GM15510 (cell line): ENCODE data around the gene PICK1.

Source experiments
- POLR2A ChIP-seq: IDR thresholded peaks from 3 replicates; pipeline ENCODE4 v1.6.1; 2011; ENCODE audit warnings: borderline replicate concordance; ENCODE audit not compliant: insufficient read length; ENCODE audit errors: extremely low read depth

Gene PICK1

DNA sequence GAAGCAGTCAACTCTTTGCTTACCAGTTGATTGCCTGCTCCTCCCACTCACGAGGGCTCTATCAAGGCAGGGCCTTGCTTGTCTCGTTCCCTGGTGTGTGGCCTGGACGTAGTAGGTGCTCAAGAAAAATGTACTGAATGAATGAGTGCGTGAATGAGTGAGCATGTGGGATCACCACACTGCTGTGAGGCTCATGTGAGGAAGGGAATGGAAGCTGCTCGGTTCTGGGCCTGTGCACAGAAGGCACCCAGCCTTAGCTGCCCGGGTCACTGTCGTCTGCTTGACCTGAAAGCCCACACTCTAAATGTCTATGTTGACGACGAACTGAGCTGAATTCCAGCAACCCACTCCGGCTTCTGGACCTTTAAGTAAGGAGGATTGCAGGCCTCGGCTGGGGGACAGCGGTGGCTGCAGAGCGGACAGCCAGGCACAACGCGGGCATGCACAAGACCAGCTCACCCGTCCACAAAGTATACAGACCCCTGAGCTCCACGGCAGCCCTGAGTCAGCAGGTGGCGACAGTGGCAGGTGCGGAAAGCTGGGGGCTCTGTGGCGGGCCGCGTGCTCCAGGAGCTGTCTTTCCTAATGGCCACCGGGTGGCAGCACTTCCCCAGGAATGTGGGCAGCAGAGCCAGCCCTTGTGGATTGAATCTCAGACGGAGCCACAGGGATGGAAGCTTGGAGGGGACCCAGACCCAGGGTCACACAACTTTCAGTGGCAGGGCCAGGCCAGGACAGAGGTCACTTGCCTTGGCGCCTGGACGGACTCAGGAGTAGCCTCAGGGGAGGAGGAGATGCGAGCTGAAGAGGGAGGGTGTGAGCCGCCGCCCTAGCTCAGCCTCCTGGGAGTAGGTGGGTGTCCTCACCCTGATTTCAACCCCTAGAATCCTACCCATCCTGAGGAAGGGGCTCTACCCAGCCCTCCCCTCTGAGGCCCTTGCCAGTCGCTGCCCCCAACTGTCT lies 5.0 kb upstream of the PICK1 start:
- no peak for TF ChIP-seq POLR2A

DNA sequence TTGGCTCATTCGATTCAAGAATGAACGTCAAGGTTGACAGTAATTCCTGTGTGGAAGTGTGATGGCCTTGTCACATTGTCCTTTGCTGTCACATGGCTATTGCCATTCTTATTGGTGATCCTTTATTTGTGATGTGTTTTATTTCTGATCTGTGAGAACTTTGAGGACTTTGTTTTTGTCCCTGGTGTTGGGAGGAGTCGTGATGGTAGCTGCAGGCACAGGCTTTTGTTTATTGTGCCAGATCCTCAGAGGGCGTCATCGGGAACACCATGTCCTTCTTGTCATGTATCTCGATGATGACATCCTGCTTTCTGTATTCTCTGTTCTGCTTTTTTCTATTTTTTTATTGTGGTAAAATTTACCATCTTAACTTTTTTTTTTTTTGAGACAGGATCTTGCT lies 5.6 kb downstream of the PICK1 start:
- TF ChIP-seq POLR2A, result no peak

DNA sequence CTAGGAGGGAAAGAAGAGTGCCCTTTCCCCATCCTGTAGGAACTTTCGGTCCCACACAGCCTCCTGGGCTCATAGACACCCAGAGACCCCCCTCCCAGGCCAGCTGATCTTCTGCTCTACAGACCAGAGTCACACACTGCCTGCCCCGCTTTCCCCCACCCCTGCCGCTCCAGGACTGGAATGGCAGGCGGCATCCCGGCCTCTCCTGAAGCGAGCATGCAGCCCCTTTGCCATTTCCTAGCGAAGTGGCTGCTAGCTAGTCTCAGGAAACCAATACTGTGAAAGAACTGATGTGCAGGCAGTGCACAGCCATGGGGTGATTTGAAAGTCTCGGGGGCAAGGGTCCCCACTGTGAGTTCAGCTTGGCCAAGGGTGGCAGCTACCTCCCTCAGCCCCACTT lies 8.3 kb downstream of the PICK1 start:
- no peak for TF ChIP-seq POLR2A

DNA sequence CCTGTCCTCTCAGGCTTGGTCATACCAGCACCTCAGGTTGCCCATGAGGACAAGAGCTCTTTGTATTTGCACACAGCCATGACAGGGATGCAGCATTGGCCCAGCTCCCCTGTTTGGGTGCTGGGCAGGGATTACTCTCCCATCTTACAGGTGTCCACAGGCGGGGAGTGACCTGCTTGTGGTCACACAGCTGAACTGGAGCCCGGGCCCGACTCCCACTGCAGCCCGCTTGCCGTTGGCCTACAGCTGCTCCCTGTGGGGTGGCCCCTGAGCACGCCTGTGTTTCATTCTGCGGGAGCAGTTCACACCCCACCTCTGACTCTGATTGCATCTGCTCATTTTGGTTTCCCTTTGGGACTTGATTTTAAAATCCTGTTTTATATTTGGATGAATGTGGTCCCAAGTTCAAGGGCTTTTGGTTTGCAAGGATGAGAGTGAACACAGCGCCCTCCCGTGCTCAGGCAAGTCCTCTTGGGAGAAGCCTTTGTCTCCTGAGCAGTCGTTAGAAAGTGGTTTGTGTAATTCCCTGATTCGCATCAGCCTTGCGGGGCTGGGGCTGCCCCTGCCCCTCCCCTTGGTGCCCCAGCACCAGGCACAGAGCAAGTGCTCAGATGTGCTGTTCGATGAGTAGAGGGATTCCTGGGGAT lies 9.3 kb downstream of the PICK1 start:
- TF ChIP-seq POLR2A, result no peak

DNA sequence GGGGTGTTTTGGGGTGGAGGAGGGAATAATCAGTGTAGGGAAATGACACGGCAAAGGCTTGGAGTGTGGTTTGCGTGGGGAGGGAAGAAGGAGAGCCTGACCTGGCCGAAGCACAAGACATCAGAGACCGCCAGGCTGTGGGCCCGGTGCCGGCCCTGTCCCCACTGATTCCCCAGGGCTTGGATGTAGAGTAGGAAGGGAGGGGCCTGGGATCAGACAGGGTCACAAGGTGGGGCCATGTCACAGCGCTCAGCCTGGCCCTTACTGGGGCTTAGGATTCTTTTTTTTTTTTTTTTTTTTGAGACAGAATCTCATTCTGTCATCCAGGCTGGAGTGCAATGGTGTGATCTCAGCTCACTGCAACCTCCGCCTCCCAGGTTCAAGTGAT lies 9.8 kb downstream of the PICK1 start:
- TF ChIP-seq POLR2A, result no peak

DNA sequence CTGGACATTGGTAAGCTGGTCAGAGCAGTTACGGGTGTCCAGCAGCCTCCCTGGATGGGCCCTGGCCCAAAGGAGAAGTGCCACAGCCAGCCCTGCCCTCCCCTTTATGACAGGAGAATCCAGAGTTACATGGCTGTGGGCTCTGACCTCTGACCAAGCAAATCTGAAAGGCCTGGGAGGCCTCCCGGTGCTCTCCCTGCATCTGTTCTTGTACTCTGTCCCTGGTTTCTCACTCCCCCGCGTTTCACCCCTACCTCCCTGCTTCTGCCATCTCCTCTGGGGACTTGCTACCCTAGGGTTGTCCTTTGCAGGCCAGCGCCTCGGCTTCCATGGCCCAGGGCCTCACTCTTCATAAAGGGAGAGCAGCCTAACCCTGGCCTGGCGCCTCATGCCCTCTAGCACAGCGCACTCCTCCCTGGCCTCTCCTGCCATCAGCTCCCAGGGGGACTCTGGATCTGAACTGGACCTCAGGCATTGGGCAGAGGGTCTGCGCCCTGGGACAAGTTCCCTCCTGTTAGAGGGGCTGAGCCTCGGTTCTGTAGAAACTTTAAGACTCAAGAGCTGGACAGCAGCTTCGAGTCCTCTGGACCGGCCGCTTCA lies 10.7 kb downstream of the PICK1 start:
- no peak for TF ChIP-seq POLR2A

DNA sequence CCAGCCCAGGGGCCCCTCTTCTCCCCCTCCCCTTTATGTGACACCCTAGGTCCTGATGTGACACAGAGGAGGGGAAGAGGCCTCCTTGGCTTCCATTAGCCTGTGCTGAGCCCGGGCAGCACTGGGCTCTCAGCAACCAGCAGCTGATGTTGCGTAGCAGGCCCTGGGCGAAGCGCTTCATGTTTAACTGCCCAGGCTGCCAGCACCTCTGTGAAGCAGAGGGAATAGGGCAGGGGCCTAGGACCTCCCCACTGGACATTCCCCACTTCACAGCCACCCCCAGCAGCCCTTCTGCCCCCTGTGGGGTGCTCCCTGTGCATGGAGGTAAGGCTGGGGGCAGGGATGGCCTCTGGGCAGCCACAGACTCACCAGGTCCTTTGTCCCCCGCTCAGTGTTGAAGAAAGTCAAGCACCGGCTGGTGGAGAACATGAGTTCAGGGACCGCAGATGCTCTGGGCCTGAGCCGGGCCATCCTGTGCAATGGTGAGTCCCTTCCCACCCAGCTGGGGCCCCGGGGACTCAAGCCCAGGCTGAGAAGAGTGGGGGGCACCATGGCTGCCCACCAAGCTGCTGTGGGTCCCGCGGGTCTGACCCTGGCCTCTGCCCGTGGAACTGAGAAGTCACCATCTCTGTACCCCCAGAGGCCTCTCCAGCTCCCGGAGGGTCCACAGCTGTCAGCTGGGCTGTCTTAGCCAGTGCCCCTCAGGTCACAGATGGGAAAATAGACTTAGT lies 11.6 kb downstream of the PICK1 start:
- TF ChIP-seq POLR2A, result no peak

DNA sequence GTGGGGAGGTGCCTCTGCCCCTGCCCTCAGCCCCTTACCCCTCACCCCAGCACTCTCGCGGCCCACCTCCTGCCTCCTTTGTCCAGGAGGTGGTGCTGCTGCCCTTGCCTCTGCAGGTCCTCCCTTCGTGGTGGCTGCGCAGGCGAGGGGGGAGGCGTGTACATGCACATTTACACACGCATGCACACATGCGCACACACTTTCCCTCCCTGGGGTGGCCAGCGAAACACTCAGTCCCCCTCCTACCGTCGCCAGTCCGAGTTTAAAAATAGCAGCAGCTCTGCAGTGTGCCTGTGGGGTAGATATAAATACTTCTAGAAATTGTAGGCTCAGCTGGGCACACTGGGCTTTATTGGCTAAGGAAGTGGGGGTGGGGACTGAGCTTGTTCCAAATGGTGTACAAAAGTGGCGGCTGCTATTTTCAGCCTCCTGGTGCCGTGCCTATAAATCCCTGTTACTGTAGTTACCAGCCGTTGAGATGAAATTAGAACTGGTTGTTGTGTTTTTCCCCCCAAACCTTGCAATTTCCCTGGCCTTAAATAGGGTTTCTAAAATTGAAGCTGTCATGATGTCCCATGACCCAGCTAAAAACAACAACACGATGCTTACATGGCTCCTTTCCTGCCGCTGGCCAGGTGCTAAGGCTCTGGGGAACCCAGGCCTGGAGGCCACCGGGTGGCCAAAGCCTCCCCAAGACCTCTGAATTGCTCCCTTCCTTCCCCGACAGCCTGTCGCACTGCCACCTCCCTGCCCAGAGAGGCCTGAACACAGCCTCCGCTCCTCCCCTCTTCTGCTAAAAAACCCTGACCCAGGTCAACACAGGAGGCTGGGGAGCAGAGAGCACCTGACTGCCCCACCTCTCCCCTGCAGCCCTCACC lies 12.4 kb downstream of the PICK1 start:
- TF ChIP-seq POLR2A, result no peak

DNA sequence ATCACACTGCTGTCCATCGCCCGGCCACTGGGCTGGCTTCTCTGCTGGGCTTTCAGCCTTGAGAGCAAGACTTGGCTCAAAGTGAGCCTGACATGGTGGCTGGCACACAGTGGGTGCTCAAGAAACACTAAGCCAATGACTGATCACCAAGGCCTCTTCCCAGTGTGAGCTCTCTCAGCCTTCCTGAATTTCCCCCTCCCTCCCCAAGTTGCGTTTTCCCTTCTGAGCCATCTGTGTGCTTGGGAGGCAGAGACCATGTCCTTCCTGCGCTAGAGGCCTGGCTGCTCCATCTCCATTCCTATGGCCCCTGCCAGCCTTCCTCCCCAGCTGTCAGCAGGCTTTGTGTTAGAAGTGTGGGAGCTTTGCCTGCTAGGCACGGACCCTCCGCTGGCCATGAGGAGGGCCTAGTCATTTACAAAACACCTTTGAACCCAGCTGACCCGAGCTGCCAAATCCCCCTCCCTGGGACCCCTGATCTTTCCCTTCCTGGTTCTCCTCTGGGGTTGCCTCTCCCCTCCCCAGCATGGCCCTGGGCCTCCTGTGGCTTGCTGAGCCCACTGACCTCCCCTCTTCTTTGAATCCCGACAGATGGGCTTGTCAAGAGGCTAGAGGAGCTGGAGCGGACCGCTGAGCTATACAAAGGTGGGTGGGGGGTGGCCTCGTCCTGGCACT lies 13.2 kb downstream of the PICK1 start:
- TF ChIP-seq POLR2A, result no peak

DNA sequence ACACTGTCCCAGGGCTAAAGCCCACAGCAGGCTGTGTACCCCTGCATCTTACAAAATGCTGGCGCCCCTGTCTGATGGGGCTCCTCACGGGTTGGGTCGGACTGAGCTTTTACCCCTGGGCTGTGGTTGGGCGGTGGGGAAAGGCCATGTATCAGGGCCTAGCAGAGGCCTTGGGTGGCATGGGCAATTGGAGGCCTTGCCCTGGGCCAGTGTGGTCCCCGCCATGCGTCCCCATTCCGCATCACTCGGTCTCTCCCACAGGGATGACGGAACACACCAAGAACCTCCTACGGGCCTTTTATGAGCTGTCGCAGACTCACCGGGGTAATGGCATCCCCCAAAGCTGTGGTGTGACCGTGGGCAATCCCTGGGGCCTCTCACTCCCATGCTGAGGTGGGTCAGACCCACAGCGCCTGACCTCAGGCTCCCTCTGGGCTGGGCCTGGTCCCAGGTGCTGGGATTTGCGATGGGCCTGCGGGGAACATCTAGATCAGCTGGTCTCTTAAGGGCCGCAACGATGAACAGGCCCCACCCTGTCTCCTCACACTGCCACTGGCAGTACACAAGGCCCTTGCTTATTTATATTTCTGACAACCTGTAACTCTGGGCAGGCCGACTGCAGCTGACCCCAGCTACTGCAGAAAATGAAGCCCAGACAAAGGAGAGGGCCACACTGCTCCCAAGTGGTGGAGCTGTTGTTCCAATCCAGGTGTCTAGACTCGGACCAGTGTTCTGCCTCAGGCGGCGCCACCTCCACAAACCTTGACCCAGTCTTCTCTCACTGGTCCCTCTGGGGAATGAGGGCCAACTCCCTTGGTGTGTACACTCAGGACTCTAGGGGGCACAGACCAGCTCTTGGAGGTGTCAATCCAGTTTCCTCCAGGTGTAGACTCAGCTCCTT lies 14.5 kb downstream of the PICK1 start:
- no peak for TF ChIP-seq POLR2A

DNA sequence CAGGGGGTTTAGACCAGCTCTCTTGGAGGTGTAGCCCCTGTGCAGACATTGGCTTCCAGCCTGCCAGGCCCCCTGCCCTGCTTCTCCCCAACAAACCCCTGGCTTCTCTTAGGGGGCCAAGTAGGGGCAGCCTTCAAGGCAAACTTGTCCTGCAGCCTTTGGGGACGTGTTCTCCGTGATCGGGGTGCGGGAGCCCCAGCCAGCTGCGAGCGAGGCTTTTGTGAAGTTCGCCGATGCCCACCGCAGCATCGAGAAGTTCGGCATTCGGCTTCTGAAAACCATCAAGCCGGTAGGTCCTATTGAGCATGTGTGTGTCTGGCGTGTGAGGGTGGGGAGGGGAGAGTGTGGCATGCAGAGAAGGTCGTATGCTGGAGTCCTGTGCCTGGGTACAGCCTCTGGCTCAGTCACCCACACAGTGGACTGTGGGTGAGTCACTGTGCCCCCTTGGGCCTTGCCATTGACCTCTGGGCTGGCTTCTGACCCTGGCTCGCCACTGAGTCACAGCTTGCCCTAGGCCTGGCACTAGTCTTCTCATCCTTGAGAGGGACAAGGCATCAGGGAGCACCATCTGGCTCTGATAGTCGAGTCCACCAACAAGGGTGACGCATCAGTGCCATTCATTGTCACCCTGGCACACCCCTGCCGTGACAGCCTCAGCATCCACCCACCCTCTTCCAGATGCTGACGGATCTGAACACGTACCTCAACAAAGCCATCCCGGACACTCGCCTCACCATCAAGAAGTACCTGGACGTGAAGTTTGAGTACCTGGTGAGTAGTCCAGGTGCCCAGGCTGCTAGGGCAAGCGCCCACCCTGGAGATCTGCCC lies 15.3 kb downstream of the PICK1 start:
- TF ChIP-seq POLR2A, result no peak
